HG03558 (cell line): ENCODE results near the gene PSKH1.
"Not testable (repeated sequence)": the region's sequence is repeated elsewhere in the genome, so short reads cannot be mapped to it uniquely, and the experiment has no call there.

ENCODE experiments used
- ATAC-seq: cut with Tn5 transposase; IDR thresholded peaks from one replicate; pipeline ENCODE4 v1.9.1; 2021; ENCODE audit warnings: moderate number of reproducible peaks; ENCODE audit not compliant: unreplicated experiment; ENCODE audit errors: extremely low read depth

PSKH1 gene

GRCh38 chr16:67884684-67885083, 8.4 kb upstream of the PSKH1 start, which contains the start of gene NRN1L:
Gene NRN1L, plus strand, starts transcription at chr16:67884885. Its CDS starts 19 bp downstream, at chr16:67884904.
- ATAC-seq = no peak

DNA sequence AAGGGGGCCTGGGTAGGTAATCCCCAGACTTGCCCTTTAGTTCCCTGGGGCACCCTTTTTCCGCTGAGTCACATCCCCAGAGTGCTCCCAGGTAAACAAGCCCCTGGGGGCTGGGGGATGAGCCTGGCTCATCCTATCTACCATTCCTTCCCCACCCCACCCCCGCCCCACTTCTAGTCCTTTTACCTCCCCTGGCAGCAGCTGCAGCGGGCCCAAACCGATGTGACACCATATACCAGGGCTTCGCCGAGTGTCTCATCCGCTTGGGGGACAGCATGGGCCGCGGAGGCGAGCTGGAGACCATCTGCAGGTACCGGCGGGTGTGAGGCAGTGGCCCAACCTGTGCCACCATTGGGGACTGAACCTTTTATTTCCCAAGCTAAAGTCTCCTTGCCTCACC, 7.5 kb upstream of the PSKH1 start:
- no peak for ATAC-seq

DNA sequence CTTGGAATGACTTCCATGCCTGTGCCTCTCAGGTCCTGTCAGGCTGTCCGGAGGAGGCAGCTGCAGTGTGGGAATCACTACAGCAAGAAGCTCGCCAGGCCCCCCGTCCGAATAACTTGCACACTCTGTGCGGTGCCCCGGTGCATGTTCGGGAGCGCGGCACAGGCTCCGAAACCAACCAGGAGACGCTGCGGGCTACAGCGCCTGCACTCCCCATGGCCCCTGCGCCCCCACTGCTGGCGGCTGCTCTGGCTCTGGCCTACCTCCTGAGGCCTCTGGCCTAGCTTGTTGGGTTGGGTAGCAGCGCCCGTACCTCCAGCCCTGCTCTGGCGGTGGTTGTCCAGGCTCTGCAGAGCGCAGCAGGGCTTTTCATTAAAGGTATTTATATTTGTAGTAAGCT, 7.1 kb upstream of the PSKH1 start:
- no peak for ATAC-seq

GRCh38 chr16:67886387-67886786, 6.7 kb upstream of the PSKH1 start:
- no peak for ATAC-seq

GRCh38 chr16:67888331-67888730, 4.7 kb upstream of the PSKH1 start:
- no peak for ATAC-seq

DNA sequence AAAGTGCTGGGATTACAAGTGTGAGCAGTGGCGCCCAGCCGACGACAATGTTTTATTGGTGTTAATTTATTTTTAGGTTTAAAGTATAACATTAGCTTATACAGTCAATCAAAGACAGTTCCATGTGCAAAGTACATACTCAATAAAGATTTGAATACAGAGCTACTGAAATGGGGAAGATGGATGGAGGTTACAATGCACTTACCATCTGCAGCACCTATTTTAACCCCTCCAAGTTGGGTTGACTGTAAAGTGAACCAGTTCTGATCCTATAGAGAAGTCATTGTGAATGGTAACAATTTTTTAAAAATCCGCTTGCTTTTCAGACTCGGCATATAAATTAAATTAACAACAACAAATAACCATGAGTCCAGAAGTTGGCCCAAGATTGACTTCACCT, 679 bp upstream of the PSKH1 start:
- ATAC-seq = no peak

- ATAC-seq = no peak
Observed at GRCh38 chr16:67893743-67894399, 817 bp downstream of the PSKH1 start.

GRCh38 chr16:67897231-67897630, 4.2 kb downstream of the PSKH1 start:
- ATAC-seq = no peak

- ATAC-seq = no peak
Observed at GRCh38 chr16:67901734-67902133, 8.7 kb downstream of the PSKH1 start.

GRCh38 chr16:67902831-67903230, 9.8 kb downstream of the PSKH1 start:
- ATAC-seq = no peak

DNA sequence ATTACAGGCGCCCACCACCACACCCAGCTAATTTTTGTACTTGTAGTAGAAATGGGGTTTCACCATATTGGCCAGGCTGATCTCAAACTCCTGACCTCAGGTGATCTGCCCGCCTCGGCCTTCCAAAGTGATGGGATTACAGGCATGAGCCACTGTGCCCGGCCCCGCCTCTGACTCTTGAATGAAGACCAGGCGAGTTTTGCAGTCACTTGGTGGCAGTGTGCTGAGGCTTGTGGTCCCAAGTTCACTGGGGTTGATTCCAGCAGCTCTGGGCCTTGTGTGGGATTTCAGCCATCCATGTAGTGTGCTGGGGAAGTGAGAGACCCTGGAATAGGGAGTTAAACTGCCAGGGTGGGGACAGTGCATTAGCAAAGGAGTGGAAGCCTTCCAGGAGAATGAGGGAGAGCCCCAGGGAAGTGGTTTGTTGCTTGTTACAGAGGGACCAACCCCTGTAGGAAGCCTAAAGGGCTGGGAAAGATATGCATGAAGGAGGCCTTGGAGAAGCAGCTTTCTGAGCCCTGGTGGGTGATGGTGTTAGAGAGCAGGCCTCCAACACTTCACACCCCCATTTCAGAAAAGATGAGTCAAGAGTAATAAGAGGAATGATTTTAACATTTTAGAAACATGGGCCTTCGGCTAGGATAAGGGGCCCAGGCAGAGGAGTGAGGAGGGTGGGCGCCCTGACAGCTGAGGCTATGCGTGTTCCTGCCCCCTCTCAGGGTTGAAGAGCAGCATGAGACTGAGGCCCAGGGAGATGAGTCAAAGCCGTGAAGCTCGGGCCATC, 14.5 kb downstream of the PSKH1 start:
- no peak for ATAC-seq

- no peak for ATAC-seq
Observed at GRCh38 chr16:67909056-67909742, 16.1 kb downstream of the PSKH1 start.

GRCh38 chr16:67910158-67910557, 17.1 kb downstream of the PSKH1 start:
- ATAC-seq = no peak

DNA sequence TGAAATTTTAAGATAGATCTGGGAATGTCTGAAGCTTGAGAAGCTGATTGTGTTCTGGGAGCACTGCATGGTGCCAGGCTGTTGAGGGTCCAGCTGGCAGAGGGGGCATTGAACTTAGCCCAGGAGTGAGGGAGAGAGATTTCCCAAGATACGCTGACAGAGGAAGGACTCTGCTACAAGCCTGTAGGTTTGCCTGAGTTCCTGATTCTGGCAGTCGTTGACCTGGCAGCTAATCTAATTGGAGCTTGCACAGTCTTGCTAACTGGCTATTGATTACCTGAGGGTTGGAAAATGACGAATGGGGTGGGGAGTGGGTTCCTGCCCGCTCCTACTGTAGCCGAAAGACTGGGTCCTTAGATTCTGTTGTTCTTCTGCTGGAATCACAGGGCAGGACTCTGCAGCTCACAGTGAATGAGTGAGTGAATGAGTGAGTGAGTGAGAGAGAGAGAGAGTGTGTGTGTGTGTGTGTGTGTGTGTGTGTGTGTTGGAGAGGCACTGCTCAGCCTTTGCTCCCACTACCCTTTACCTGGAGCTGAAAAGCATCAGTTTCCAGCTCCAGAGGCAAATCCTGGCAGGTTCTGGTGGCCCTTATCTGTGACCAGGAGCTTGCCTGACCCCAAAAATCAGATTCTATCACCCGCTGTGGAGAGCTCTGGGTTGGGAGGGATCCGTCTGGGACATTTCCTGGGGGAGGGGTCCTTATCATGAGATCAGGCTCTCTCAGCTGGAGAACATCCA, 21.9 kb downstream of the PSKH1 start:
- ATAC-seq = no peak

- not testable (repeated sequence) for ATAC-seq
Observed at GRCh38 chr16:67915496-67915769, 22.4 kb downstream of the PSKH1 start.

DNA sequence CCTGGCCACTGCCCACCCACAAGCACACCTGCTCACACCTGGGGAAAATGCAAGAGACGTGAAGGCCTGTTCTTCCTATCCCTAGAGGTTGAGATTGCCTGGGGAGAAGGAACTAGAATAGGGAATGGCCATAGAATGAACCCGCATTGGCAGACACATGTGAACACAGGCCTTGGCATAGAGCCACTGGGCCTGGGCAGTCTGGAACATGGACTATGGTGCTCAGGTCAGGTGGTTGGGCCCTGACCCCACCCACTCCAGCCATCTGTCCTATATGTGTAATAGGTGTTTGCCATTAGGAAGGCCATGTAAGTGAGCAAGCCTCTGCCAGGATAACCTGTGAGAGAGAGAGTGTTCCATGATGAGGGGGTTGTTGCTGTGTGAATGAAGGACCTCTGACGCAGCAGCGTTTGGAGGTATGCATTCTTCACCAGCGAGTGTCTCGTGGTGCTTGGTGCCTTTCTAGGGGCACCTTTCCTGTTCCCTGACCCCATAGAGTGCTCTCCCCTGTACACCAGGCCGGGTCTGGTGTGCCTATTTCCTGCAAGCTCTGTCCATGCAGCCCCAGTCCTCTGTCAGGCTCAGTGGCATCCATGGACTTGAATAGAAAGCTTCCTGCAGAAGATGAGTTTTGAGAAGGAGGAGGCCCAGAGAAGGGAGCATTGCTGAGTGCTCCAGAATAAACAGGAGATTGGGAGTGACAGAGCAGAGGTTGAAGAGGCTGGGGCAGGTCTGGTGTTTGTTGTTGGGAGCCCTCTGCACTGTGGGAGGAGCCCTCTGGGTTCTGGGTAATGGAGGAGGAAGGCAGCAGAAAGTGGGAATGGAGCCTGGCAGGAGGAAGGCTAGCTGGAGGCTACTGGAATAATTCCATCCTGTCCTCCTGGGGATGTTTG, 23.0 kb downstream of the PSKH1 start:
- ATAC-seq = no peak

DNA sequence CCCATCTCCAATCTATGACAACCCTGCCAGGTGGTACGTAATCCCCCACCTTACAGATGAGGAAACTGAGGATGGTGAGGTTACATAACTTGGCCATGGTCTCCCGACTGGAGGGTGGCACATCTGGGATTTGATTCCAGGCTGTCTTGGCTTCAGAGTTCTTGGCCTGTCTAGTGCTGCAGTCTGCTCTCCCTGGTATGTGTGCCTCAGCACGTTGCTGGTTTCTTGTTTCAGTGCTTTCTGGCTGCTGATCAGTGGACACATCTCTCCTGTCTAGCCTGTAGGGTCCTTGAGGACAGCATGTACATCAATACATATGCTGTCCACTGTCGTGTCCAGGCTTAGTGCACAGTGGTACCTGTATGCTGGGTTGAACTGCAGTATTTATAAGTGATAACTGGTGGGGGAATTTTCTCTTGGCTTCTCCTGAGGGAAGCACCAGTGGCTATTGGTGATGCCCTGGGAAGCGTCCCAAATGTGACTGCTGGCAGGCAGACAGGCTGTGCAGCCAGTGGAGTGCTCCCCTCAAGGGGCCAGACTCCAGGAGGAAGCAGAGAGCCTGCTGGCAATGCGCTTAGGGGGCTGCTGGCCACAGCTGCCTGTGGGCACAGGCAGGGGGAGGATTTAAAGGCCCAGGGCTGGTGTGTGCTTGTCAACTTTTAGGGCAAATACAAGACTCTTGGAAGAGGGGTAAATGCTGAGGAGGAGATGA, 24.2 kb downstream of the PSKH1 start:
- ATAC-seq = no peak

DNA sequence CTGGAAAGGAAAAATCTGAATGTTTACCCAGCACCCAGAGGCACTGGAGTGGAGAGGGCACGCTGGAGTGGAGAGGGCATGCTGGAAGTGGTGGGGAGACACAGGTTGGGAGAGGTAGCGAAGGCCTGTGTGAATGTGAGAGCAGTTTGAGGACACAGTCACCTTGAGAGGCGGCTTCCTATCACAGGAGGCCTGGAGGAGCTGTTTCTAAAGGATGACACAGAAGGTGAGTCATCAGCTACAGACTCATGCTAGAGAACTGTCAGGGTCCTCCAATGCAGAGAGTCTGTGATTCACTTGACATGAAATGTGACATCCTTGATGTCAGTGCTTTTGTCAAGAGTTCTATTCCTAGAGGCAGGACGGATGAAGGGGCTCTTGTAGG, 24.8 kb downstream of the PSKH1 start:
- no peak for ATAC-seq

DNA sequence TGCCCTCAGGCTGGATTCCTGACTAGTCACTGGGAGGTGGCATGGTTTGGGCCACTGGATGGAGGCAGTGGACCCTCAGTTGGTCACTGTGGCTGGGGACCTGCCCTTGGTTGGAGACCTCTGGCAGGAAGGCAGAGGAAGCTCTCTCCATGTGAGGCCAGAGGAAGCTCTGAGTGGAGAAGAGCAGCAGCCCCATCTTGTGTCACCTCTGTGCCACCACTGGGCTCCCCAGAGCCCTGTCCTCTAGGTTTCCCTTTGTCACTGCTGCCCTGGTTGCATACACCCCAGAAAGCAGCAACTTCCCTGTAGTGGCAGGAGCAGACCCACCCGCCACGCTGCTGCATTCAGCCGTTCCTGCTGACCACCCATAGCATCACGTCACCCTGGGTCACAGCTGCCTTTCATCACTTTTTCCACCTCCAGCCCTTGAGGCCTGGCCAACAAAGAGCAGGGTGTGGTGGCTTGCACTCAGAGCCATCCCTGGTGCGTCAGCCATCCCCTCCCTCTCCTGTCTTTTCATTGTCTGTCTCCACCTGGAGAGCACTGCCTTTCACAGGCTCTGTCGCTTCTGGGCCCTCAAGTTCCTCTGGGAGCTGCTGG, 26.7 kb downstream of the PSKH1 start:
- no peak for ATAC-seq
